ENCODE measurements around the gene DZANK1. TPM values are rescaled to one million over a fixed set of nuclear protein-coding genes. Genes with fewer than 3 reads are reported as not detected.

DZANK1 gene
- total RNA-seq, 1 experiment from 2014 or later, result 1.7 TPM

- no peak overlapping the region for H3K4me2 ChIP-seq (ENCODE audit: low read length)
- CTCF ChIA-PET, result no interaction called here
- ATAC-seq, result no peak
- H4K20me1 ChIP-seq (ENCODE audit: insufficient read depth), result no peaks in the 10 kb centered on the region
- no TSS peak for BruUV-seq (replicated peaks)
- no peaks in the 10 kb centered on the region for H3K36me3 ChIP-seq (ENCODE audit: control insufficient read depth in 1 of 2, insufficient read depth in 2 of 2, low read length in 2 of 2)
- DNase-seq (ENCODE audit: low read depth, low spot score), result no peak
- no peaks in the 10 kb centered on the region for H3K4me1 ChIP-seq (ENCODE audit: control insufficient read depth in 1 of 2, insufficient read depth in 2 of 2, low read length in 2 of 2)
- POLR2A ChIA-PET, result no interaction called here
- no peaks in the 10 kb centered on the region for H3K79me2 ChIP-seq (ENCODE audit: insufficient read depth, low read length)
- H3K9ac ChIP-seq (ENCODE audit: low read length), result no peak overlapping the region
- no peak overlapping the region for H3K4me3 ChIP-seq (replicated peaks in 1 of 2; ENCODE audit: low read depth in 1 of 2, low read length in 2 of 2)
- no peak overlapping the region for H2AFZ ChIP-seq (ENCODE audit: low read depth, low read length, poor library complexity, severe bottlenecking)
- H3K9me2 ChIP-seq (ENCODE audit: insufficient read depth), result no peaks in the 10 kb centered on the region
- H3K27me3 ChIP-seq (ENCODE audit: insufficient read depth, low read length), result no peaks in the 10 kb centered on the region
- intact Hi-C loops (cut with micrococcal nuclease), result loop anchor here (10.0 kb wide), 1 partner anchor 1172 kb away; no protein-coding TSS in a partner anchor
- TF ChIP-seq ZBTB33 (IDR thresholded peaks at IDR 0.05; ENCODE audit: extremely low read depth, insufficient replicate concordance, low read length), result no peak
- no peak for TF ChIP-seq ELF1 (IDR thresholded peaks at IDR 0.05; ENCODE audit: borderline replicate concordance, low read depth)
- TF ChIP-seq ZFX (IDR thresholded peaks at IDR 0.05), result no peak
- TF ChIP-seq EZH2 (IDR thresholded peaks at IDR 0.05), result no peak
- TF ChIP-seq SP1 (IDR thresholded peaks at IDR 0.05; ENCODE audit: low read depth), result no peak
- TF ChIP-seq POLR2AphosphoS5 (IDR thresholded peaks at IDR 0.05; ENCODE audit: low read depth, low read length), result no peak
- TF ChIP-seq, protein P1, sequence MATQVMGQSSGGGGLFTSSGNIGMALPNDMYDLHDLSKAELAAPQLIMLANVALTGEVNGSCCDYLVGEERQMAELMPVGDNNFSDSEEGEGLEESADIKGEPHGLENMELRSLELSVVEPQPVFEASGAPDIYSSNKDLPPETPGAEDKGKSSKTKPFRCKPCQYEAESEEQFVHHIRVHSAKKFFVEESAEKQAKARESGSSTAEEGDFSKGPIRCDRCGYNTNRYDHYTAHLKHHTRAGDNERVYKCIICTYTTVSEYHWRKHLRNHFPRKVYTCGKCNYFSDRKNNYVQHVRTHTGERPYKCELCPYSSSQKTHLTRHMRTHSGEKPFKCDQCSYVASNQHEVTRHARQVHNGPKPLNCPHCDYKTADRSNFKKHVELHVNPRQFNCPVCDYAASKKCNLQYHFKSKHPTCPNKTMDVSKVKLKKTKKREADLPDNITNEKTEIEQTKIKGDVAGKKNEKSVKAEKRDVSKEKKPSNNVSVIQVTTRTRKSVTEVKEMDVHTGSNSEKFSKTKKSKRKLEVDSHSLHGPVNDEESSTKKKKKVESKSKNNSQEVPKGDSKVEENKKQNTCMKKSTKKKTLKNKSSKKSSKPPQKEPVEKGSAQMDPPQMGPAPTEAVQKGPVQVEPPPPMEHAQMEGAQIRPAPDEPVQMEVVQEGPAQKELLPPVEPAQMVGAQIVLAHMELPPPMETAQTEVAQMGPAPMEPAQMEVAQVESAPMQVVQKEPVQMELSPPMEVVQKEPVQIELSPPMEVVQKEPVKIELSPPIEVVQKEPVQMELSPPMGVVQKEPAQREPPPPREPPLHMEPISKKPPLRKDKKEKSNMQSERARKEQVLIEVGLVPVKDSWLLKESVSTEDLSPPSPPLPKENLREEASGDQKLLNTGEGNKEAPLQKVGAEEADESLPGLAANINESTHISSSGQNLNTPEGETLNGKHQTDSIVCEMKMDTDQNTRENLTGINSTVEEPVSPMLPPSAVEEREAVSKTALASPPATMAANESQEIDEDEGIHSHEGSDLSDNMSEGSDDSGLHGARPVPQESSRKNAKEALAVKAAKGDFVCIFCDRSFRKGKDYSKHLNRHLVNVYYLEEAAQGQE (IDR thresholded peaks at IDR 0.05; ENCODE audit: low read depth), result no peak
- no peak for TF ChIP-seq CEBPB (IDR thresholded peaks at IDR 0.05; ENCODE audit: low read depth)
- TF ChIP-seq EZH2phosphoT487 (IDR thresholded peaks at IDR 0.05; ENCODE audit: borderline replicate concordance), result no peak
- TF ChIP-seq RAD21 (IDR thresholded peaks at IDR 0.05; ENCODE audit: low read depth), result no peak
- no peak for TF ChIP-seq MAX (IDR thresholded peaks at IDR 0.05)
- TF ChIP-seq SIN3A (IDR thresholded peaks at IDR 0.05; ENCODE audit: low read depth), result no peak
- no peak for TF ChIP-seq SRF (IDR thresholded peaks at IDR 0.05; ENCODE audit: low read depth)
- no peak for TF ChIP-seq POLR2A (IDR thresholded peaks at IDR 0.05; ENCODE audit: borderline replicate concordance, extremely low read depth, insufficient read depth, insufficient read length)
- no peak for TF ChIP-seq TCF7L2 (IDR thresholded peaks at IDR 0.05; ENCODE audit: borderline replicate concordance, extremely low read depth, insufficient read depth, insufficient read length)
- TF ChIP-seq ATF3 (IDR thresholded peaks at IDR 0.05), result no peak
- TF ChIP-seq EGR1 (IDR thresholded peaks at IDR 0.05; ENCODE audit: low read depth), result no peak
- TF ChIP-seq YY1 (IDR thresholded peaks at IDR 0.05; ENCODE audit: extremely low read depth, insufficient replicate concordance, low read depth, low read length), result no peak
- no peak for TF ChIP-seq CTCF (IDR thresholded peaks at IDR 0.05 in 2 of 3, conservative IDR thresholded peaks at IDR 0.05 in 1 of 3; ENCODE audit: borderline replicate concordance in 1 of 3, insufficient read depth in 1 of 3, low read depth in 2 of 3, low read length in 2 of 3)
- no peak for TF ChIP-seq FOSL1 (IDR thresholded peaks at IDR 0.05; ENCODE audit: low read depth)
- RAD21 ChIA-PET (ENCODE audit: low non-redundant PET in 1 of 2, low total read pairs in 2 of 2, uncharacterized antibody in 2 of 2, unreplicated experiment in 2 of 2), result interaction anchor here (0.6 to 0.7 kb wide), 2 partner anchors 101 to 119 kb away, joined by 3 read pairs; no protein-coding TSS in a partner anchor
- no peaks in the 10 kb centered on the region for H3K9me3 ChIP-seq (ENCODE audit: control insufficient read depth in 1 of 2, insufficient read depth in 1 of 2, low read depth in 1 of 2, low read length in 2 of 2)
- no peak overlapping the region for H3K27ac ChIP-seq (ENCODE audit: low read depth, low read length)
Measured at GRCh38 chr20:18412221-18412901, 54.5 kb downstream of the DZANK1 start.

Measured in HCT116 (cell line).